Gastroesophageal sphincter (tissue), 4 donors: Measurements from ENCODE around the gene VWC2L. TPM values are rescaled to one million over a fixed set of nuclear protein-coding genes. Genes with fewer than 3 reads are reported as not detected.

Experiments
- ATAC-seq: fragments of 150-250 bp; one replicate; pipeline ENCODE4 v1.9.1; 2016; ENCODE audit warnings: mild to moderate bottlenecking, moderate library complexity
- H3K27ac ChIP-seq, 4 donors: fragments of 200-600 bp; sonication (generic) in 3 of 4; 1 replicate in 3 of 4; 2 replicates in 1 of 4; pipeline ENCODE4 v1.5.1; 2016 to 2019
- H3K27me3 ChIP-seq: fragments of 200-600 bp; sonication (generic); one replicate; pipeline ENCODE4 v1.5.1; 2019
- H3K36me3 ChIP-seq, 2 donors: fragments of 200-600 bp; sonication (generic); one replicate each; pipeline ENCODE4 v1.5.1; 2019; ENCODE audit warnings: control low read depth in 1 of 2
- H3K4me1 ChIP-seq, 3 donors: fragments of 200-600 bp; sonication (generic); 1 replicate in 2 of 3; 2 replicates in 1 of 3; pipeline ENCODE4 v1.5.1; 2016 to 2019; ENCODE audit warnings: control low read depth in 2 of 3
- H3K4me3 ChIP-seq, 2 donors: fragments of 200-600 bp; sonication (generic); one replicate each; pipeline ENCODE4 v1.5.1; 2019; ENCODE audit warnings: mild to moderate bottlenecking in 1 of 2, moderate library complexity in 1 of 2
- H3K9me3 ChIP-seq, 3 donors: fragments of 200-600 bp; sonication (generic); one replicate each; pipeline ENCODE4 v1.5.1; 2017 to 2019; ENCODE audit warnings: control low read depth in 2 of 3
- CTCF ChIP-seq, 4 experiments: fragments of 200-600 bp in 2 of 4; fragments of 450-650 bp in 2 of 4; sonication (generic) in 1 of 4; IDR thresholded peaks; one replicate each; pipeline ENCODE4 v1.5.1; 2017 to 2019; ENCODE audit warnings: antibody characterized with exemption in 4 of 4, mild to moderate bottlenecking in 2 of 4, moderate library complexity in 2 of 4
- EP300 ChIP-seq: sonication (generic); formaldehyde crosslinking; IDR thresholded peaks from one replicate; pipeline ENCODE4 v1.6.1; 2017; ENCODE audit warnings: antibody characterized with exemption, mild to moderate bottlenecking
- POLR2A ChIP-seq, 2 donors: fragments of 450-650 bp; IDR thresholded peaks; one replicate each; pipeline ENCODE4 v1.6.1; 2017; ENCODE audit warnings: antibody characterized with exemption in 2 of 2, mild to moderate bottlenecking in 2 of 2, moderate library complexity in 1 of 2
- POLR2AphosphoS5 ChIP-seq: sonication (generic); formaldehyde crosslinking; IDR thresholded peaks from one replicate; pipeline ENCODE4 v1.6.1; 2017; ENCODE audit warnings: antibody characterized with exemption
- WGBS, 2 donors: methylation state at CpG; one replicate each; pipeline ENCODE4 v1.1.5; 2018; ENCODE audit warnings: low coverage in 1 of 2; 5-methylcytosine and 5-hydroxymethylcytosine counted together
- total RNA-seq, 4 donors: library from RNA; depleted of rRNA; stranded (reverse); fragments of >200 nt; gene quantifications; one replicate each; pipeline ENCODE4 v1.1.0, GENCODE V29; 2016

The VWC2L gene
- total RNA-seq, 4 donors from 2014 or later = 0.27 TPM; not detected in 3

GRCh38 chr2:214386720-214387119, 24.1 kb upstream of the VWC2L start:
- no peak overlapping the region for H3K4me3 ChIP-seq
- H3K4me1 ChIP-seq = no peaks in the 10 kb centered on the region
- H3K27ac ChIP-seq = no peak overlapping the region
- no peak for TF ChIP-seq POLR2AphosphoS5
- no peak for TF ChIP-seq EP300
- no peak for TF ChIP-seq POLR2A (IDR thresholded peaks at IDR 0.05)
- no peaks in the 10 kb centered on the region for H3K27me3 ChIP-seq
- H3K9me3 ChIP-seq = no peaks in the 10 kb centered on the region
- no peak for ATAC-seq
- no peaks in the 10 kb centered on the region for H3K36me3 ChIP-seq
- 83 to 97% methylated on average over 2 of the region's 2 CpGs for WGBS, 2 donors

GRCh38 chr2:214389334-214389733, 21.5 kb upstream of the VWC2L start:
- no peak for ATAC-seq

GRCh38 chr2:214393796-214394195, 17.1 kb upstream of the VWC2L start:
- Histone ChIP-seq H3K27me3 (no peaks in the 10 kb centered on the region), H3K9me3 (no peaks in the 10 kb centered on the region), H3K27ac (no peak overlapping the region), H3K4me3 (no peak overlapping the region), H3K4me1 (no peaks in the 10 kb centered on the region), H3K36me3 (no peaks in the 10 kb centered on the region)
- TF ChIP-seq POLR2AphosphoS5 = no peak
- no peak for ATAC-seq

More at GRCh38 chr2:214389334-214389733, 21.5 kb upstream of the VWC2L start:
- TF ChIP-seq POLR2AphosphoS5 = no peak
- TF ChIP-seq POLR2A (IDR thresholded peaks at IDR 0.05) = no peak
- no peak for TF ChIP-seq CTCF (IDR thresholded peaks at IDR 0.05)
- no peak for TF ChIP-seq EP300
- Histone ChIP-seq H3K27me3 (no peaks in the 10 kb centered on the region), H3K27ac (no peak overlapping the region), H3K4me1 (no peaks in the 10 kb centered on the region), H3K36me3 (no peaks in the 10 kb centered on the region), H3K4me3 (no peak overlapping the region), H3K9me3 (no peaks in the 10 kb centered on the region)

GRCh38 chr2:214395040-214395439, 15.8 kb upstream of the VWC2L start:
- no peaks in the 10 kb centered on the region for H3K27me3 ChIP-seq
- WGBS, 2 donors = 43 to 83% methylated on average over 1 of the region's 1 CpG
- H3K4me3 ChIP-seq = no peak overlapping the region
- no peaks in the 10 kb centered on the region for H3K9me3 ChIP-seq
- no peaks in the 10 kb centered on the region for H3K36me3 ChIP-seq
- no peak overlapping the region for H3K27ac ChIP-seq
- no peak for ATAC-seq
- no peaks in the 10 kb centered on the region for H3K4me1 ChIP-seq
- TF ChIP-seq EP300 (no peak), POLR2A (IDR thresholded peaks at IDR 0.05) (no peak), POLR2AphosphoS5 (no peak), CTCF (IDR thresholded peaks at IDR 0.05) (no peak)

- TF ChIP-seq POLR2A (IDR thresholded peaks at IDR 0.05) (no peak), CTCF (IDR thresholded peaks at IDR 0.05) (no peak), POLR2AphosphoS5 (no peak), EP300 (no peak)
- H3K4me1 ChIP-seq = no peaks in the 10 kb centered on the region
- no peak overlapping the region for H3K27ac ChIP-seq
- ATAC-seq = no peak
- H3K9me3 ChIP-seq = no peaks in the 10 kb centered on the region
- H3K27me3 ChIP-seq = no peaks in the 10 kb centered on the region
- 65 to 67% methylated on average over 2 of the region's 2 CpGs for WGBS, 2 donors
- no peaks in the 10 kb centered on the region for H3K36me3 ChIP-seq
- H3K4me3 ChIP-seq = no peak overlapping the region
Measured at GRCh38 chr2:214401580-214401979, 9.3 kb upstream of the VWC2L start.

- Histone ChIP-seq H3K4me1 (no peaks in the 10 kb centered on the region), H3K9me3 (no peaks in the 10 kb centered on the region), H3K36me3 (no peaks in the 10 kb centered on the region), H3K4me3 (no peak overlapping the region), H3K27ac (no peak overlapping the region), H3K27me3 (no peaks in the 10 kb centered on the region)
- 22 to 35% methylated on average over 7 to 12 of the region's 13 CpGs for WGBS, 2 donors
- no peak for ATAC-seq
- TF ChIP-seq POLR2AphosphoS5 (no peak), EP300 (no peak), CTCF (IDR thresholded peaks at IDR 0.05) (no peak), POLR2A (IDR thresholded peaks at IDR 0.05) (no peak)
Measured at GRCh38 chr2:214410128-214410775, 602 bp upstream of the VWC2L start.
